H9 (cell line): ENCODE measurements around the gene P2RX2. TPM values are rescaled to one million over a fixed set of nuclear protein-coding genes. Genes with fewer than 3 reads are reported as not detected.

Experiments used
- DNase-seq: peaks from one replicate; pipeline ENCODE4 v3.0.0-alpha.2; 2017
- H2AFZ ChIP-seq: one replicate; pipeline ENCODE4 v1.6.1; 2013; ENCODE audit warnings: mild to moderate bottlenecking, low read length, control low read depth, moderate library complexity
- H2AK5ac ChIP-seq: 2 replicates; pipeline ENCODE4 v1.6.1; 2013; ENCODE audit warnings: low read length, control low read depth, mixed read lengths; ENCODE audit not compliant: insufficient read length
- H2BK120ac ChIP-seq: one replicate; pipeline ENCODE4 v1.6.1; 2013; ENCODE audit warnings: low read depth, mild to moderate bottlenecking, low read length, control low read depth, inconsistent platforms; ENCODE audit not compliant: poor library complexity, severe bottlenecking
- H2BK12ac ChIP-seq: 2 replicates; pipeline ENCODE4 v1.6.1; 2013; ENCODE audit warnings: low read length, control low read depth, mixed read lengths, low read depth; ENCODE audit not compliant: insufficient read length
- H2BK15ac ChIP-seq: 2 replicates; pipeline ENCODE4 v1.6.1; 2013; ENCODE audit warnings: low read depth, low read length, control low read depth
- H2BK20ac ChIP-seq: one replicate; pipeline ENCODE4 v1.6.1; 2013; ENCODE audit warnings: low read depth, mild to moderate bottlenecking, low read length, control low read depth, inconsistent platforms; ENCODE audit not compliant: poor library complexity, severe bottlenecking
- H2BK5ac ChIP-seq: 2 replicates; pipeline ENCODE4 v1.6.1; 2013; ENCODE audit warnings: low read length, control low read depth, mixed read lengths; ENCODE audit not compliant: insufficient read length
- H3K14ac ChIP-seq: 2 replicates; pipeline ENCODE4 v1.6.1; 2013; ENCODE audit warnings: low read length, control low read depth; ENCODE audit not compliant: insufficient read depth
- H3K18ac ChIP-seq: 2 replicates; pipeline ENCODE4 v1.6.1; 2013; ENCODE audit warnings: low read depth, mild to moderate bottlenecking, mixed read lengths, low read length, control low read depth; ENCODE audit not compliant: insufficient read length
- H3K23ac ChIP-seq: 2 replicates; pipeline ENCODE4 v1.6.1; 2013; ENCODE audit warnings: low read length, control low read depth, mixed read lengths, low read depth; ENCODE audit not compliant: insufficient read length
- H3K23me2 ChIP-seq: 2 replicates; pipeline ENCODE4 v1.6.1; 2013; ENCODE audit warnings: low read depth, mild to moderate bottlenecking, mixed read lengths, low read length, control low read depth; ENCODE audit not compliant: insufficient read length, poor library complexity, severe bottlenecking
- H3K27ac ChIP-seq: 2 replicates; pipeline ENCODE4 v1.5.1; 2013; ENCODE audit warnings: low read length, control low read depth, mixed read lengths, low read depth; ENCODE audit not compliant: insufficient read length
- H3K27me3 ChIP-seq: 2 replicates; pipeline ENCODE4 v1.6.1; 2013; ENCODE audit warnings: low read length, control low read depth, inconsistent platforms; ENCODE audit not compliant: insufficient read depth
- H3K4ac ChIP-seq: 2 replicates; pipeline ENCODE4 v1.6.1; 2013; ENCODE audit warnings: low read depth, mild to moderate bottlenecking, control low read depth, inconsistent platforms, low read length, moderate library complexity
- H3K4me1 ChIP-seq: 2 replicates; pipeline ENCODE4 v1.6.1; 2013; ENCODE audit warnings: low read length, control low read depth, inconsistent platforms; ENCODE audit not compliant: insufficient read depth
- H3K4me2 ChIP-seq: 2 replicates; pipeline ENCODE4 v1.6.1; 2013; ENCODE audit warnings: low read length, control low read depth, mixed read lengths; ENCODE audit not compliant: insufficient read length, insufficient read depth
- H3K56ac ChIP-seq: 2 replicates; pipeline ENCODE4 v1.6.1; 2013; ENCODE audit warnings: low read depth, mild to moderate bottlenecking, mixed read lengths, low read length, control low read depth; ENCODE audit not compliant: insufficient read length
- H3K79me1 ChIP-seq: 2 replicates; pipeline ENCODE4 v1.6.1; 2013; ENCODE audit warnings: low read depth, mild to moderate bottlenecking, moderate library complexity, low read length, control low read depth, inconsistent platforms; ENCODE audit not compliant: insufficient read depth, poor library complexity, severe bottlenecking
- H3K79me2 ChIP-seq: 2 replicates; pipeline ENCODE4 v1.6.1; 2013; ENCODE audit warnings: low read length, control low read depth, inconsistent platforms; ENCODE audit not compliant: insufficient read depth
- H3K9ac ChIP-seq: 2 replicates; pipeline ENCODE4 v1.6.1; 2013; ENCODE audit warnings: low read length, control low read depth, mixed read lengths; ENCODE audit not compliant: insufficient read length; ENCODE audit errors: extremely low read depth
- H3K9me3 ChIP-seq: one replicate; pipeline ENCODE4 v1.6.1; 2013; ENCODE audit warnings: low read depth, low read length, inconsistent platforms; ENCODE audit not compliant: control insufficient read depth
- H3T11ph ChIP-seq: one replicate; pipeline ENCODE4 v1.6.1; 2013; ENCODE audit warnings: mild to moderate bottlenecking, low read length, control low read depth, inconsistent platforms
- H4K20me1 ChIP-seq: one replicate; pipeline ENCODE4 v1.6.1; 2013; ENCODE audit not compliant: control insufficient read depth, insufficient read length, insufficient read depth
- H4K5ac ChIP-seq: 2 replicates; pipeline ENCODE4 v1.6.1; 2013; ENCODE audit warnings: low read depth, mild to moderate bottlenecking, mixed read lengths, low read length, control low read depth; ENCODE audit not compliant: insufficient read length
- H4K8ac ChIP-seq: replicated peaks from 2 replicates; pipeline ENCODE4 v1.6.1; 2013; ENCODE audit warnings: low read length, control low read depth, mixed read lengths, low read depth; ENCODE audit not compliant: insufficient read length
- H4K91ac ChIP-seq: 2 replicates; pipeline ENCODE4 v1.6.1; 2013; ENCODE audit warnings: low read depth, mild to moderate bottlenecking, moderate library complexity, mixed read lengths, low read length, control low read depth; ENCODE audit not compliant: insufficient read length
- H3K27ac Mint-ChIP-seq, 3 experiments: 2 replicates in 2 of 3; 3 replicates in 1 of 3; pipeline ENCODE4 v1.8.0; 2020 to 2021; ENCODE audit warnings: mixed read lengths in 3 of 3, mild to moderate bottlenecking in 1 of 3, moderate library complexity in 1 of 3
- H3K27me3 Mint-ChIP-seq: 2 replicates; pipeline ENCODE4 v1.8.0; 2021; ENCODE audit warnings: low read depth, mild to moderate bottlenecking, moderate library complexity, mixed read lengths
- H3K36me3 Mint-ChIP-seq, 3 experiments: 2 replicates in 2 of 3; 3 replicates in 1 of 3; pipeline ENCODE4 v1.8.0; 2020 to 2021; ENCODE audit warnings: low read depth in 3 of 3, mixed read lengths in 3 of 3; ENCODE audit not compliant: insufficient read depth in 1 of 3
- H3K4me1 Mint-ChIP-seq, 2 experiments: 2 replicates each; pipeline ENCODE4 v1.8.0; 2020; ENCODE audit warnings: mixed read lengths in 2 of 2
- H3K4me3 Mint-ChIP-seq, 2 experiments: 2 replicates in 1 of 2; 3 replicates in 1 of 2; pipeline ENCODE4 v1.8.0; 2020 to 2021; ENCODE audit warnings: mild to moderate bottlenecking in 2 of 2, mixed read lengths in 2 of 2, moderate library complexity in 1 of 2
- H3K9me3 Mint-ChIP-seq, 2 experiments: 2 replicates in 1 of 2; 3 replicates in 1 of 2; pipeline ENCODE4 v1.8.0; 2020; ENCODE audit warnings: mild to moderate bottlenecking in 2 of 2, mixed read lengths in 2 of 2, moderate library complexity in 1 of 2
- WGBS: extraction: QIAGEN DNeasy Blood & Tissue Kit; methylation state at CpG from one replicate; pipeline ENCODE4 v1.1.7; 2013; ENCODE audit warnings: missing lambda C conversion rate, low lambda C conversion rate, mixed read lengths; ENCODE audit not compliant: insufficient read length; ENCODE audit errors: extremely low coverage; 5-methylcytosine and 5-hydroxymethylcytosine counted together
- total RNA-seq: library from RNA; stranded (reverse); gene quantifications from 2 replicates; pipeline ENCODE4 v1.2.1, GENCODE V29; 2021
- TF ChIP-seq, protein P1 (sequence below): fragments of 200-600 bp; sonication (generic); conservative IDR thresholded peaks from 3 replicates; pipeline ENCODE4 v1.8.0; 2021; ENCODE audit warnings: antibody characterized with exemption, mild to moderate bottlenecking

Gene P2RX2
- total RNA-seq, 1 experiment from 2014 or later = 1.8 TPM

DNA sequence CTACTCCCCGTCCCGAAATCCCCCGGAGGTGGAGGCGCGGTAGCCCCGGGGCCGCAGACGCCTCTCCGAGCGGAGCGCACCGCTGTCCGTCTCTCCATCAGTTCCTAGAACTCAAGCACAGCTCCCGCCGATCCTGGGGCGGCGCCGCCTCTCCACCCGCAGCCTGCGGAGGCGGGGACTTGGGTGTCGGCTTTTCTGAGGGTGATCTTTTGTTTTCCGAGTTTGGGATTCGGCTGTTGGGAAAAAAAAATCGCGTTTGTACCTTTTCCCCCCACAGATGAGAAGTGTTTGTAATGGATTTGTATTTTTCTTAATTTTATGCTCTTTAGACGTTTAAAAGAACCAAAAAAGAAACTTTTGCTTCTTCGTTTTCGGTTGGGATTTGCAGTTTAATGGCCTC lies 34.8 kb upstream of the P2RX2 start:
- Mint-ChIP-seq H3K27ac (no peak overlapping the region; a peak in 1 of 7 replicates), H3K27me3 (peaks cover 90% of the 10 kb centered on the region), H3K36me3 (peaks cover 2 to 14% (median 7%) of the 10 kb centered on the region in 3 experiments; a peak in 5 of 7 replicates), H3K4me1 (peaks cover 4 to 10% of the 10 kb centered on the region in 2 experiments), H3K4me3 (peak overlapping the region; percentile 54 to 85), H3K9me3 (no peaks in the 10 kb centered on the region)
- H3K79me2 ChIP-seq = no peaks in the 10 kb centered on the region
- no peak overlapping the region for H3K56ac ChIP-seq
- H3T11ph ChIP-seq = no peak overlapping the region
- TF ChIP-seq, protein P1, sequence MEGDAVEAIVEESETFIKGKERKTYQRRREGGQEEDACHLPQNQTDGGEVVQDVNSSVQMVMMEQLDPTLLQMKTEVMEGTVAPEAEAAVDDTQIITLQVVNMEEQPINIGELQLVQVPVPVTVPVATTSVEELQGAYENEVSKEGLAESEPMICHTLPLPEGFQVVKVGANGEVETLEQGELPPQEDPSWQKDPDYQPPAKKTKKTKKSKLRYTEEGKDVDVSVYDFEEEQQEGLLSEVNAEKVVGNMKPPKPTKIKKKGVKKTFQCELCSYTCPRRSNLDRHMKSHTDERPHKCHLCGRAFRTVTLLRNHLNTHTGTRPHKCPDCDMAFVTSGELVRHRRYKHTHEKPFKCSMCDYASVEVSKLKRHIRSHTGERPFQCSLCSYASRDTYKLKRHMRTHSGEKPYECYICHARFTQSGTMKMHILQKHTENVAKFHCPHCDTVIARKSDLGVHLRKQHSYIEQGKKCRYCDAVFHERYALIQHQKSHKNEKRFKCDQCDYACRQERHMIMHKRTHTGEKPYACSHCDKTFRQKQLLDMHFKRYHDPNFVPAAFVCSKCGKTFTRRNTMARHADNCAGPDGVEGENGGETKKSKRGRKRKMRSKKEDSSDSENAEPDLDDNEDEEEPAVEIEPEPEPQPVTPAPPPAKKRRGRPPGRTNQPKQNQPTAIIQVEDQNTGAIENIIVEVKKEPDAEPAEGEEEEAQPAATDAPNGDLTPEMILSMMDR = no peak
- no peak overlapping the region for H3K23ac ChIP-seq
- H2BK5ac ChIP-seq = no peak overlapping the region
- no peak overlapping the region for H3K4ac ChIP-seq
- no peak overlapping the region for H4K5ac ChIP-seq
- no peak overlapping the region for H4K8ac ChIP-seq
- WGBS = no CpG with 5 or more reads among the region's 29 CpGs
- H3K23me2 ChIP-seq = peaks cover 16% of the 10 kb centered on the region
- no peaks in the 10 kb centered on the region for H3K9me3 ChIP-seq
- H3K18ac ChIP-seq = no peak overlapping the region
- H4K91ac ChIP-seq = no peak overlapping the region
- H3K4me1 ChIP-seq = no peaks in the 10 kb centered on the region
- H4K20me1 ChIP-seq = peaks cover under 1% of the 10 kb centered on the region
- H2BK15ac ChIP-seq = no peak overlapping the region
- H3K27ac ChIP-seq = no peak overlapping the region
- H2AFZ ChIP-seq = no peak overlapping the region
- H3K79me1 ChIP-seq = no peaks in the 10 kb centered on the region
- H2BK120ac ChIP-seq = no peak overlapping the region
- H2BK20ac ChIP-seq = no peak overlapping the region
- no peak overlapping the region for H3K9ac ChIP-seq
- H3K4me2 ChIP-seq = peak overlapping the region; percentile 51
- H3K14ac ChIP-seq = no peak overlapping the region
- H2AK5ac ChIP-seq = no peak overlapping the region
- H2BK12ac ChIP-seq = no peak overlapping the region
- peaks cover 27% of the 10 kb centered on the region; the same call in 1 of the 2 replicates for H3K27me3 ChIP-seq
- peak; percentile 73 for DNase-seq
